ENCODE results near the gene BMERB1.
"Not testable (repeated sequence)": the region's sequence is repeated elsewhere in the genome, so short reads cannot be mapped to it uniquely, and the experiment has no call there.

Gene BMERB1

DNA sequence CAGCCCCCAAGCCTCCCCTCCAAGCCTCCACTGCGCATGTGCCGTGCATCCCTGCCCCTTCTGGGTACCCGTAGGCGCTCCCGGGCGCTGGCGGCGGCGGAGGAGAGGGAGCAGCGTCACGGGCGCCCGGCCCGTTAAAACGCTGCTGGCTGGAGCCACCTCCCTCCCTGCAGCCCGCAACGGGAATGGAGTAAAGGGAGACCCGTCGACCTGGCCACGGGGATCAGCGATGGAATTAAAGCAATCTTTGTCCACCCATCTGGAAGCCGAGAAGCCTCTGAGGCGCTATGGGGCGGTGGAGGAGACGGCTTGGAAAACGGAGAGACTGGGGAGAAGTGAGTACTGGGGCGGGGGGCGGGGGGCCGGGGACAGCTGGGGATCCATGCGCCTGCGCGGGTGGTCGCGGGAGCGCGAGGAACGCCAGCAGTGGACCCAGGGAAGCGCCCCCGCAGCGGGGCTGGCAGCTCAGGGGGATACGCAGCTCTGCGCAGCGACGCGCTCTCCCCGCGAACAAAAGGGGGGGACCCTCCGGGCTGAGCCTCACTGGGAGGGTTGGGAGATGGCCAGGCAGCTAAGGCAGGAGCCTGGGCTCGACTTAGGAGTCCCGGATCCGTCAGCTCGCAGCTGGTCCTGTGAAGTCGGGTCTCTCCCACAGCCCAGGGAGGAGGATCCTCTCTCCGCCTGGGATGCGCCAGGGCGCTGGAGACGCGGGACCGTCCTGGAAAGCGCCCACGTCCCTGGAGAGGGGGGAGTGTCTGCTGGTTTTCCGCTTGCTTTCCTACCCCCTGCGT lies at the start of gene BMERB1:
TSS of gene BMERB1 (plus strand) at position 164 of the 791 bp plus-strand sequence. CDS start at position 230, 66 bp downstream.
- H3K27me3 ChIP-seq (replicated peaks; ENCODE audit: control insufficient read depth, insufficient read depth, low read length): no peaks in the 10 kb centered on the region

DNA sequence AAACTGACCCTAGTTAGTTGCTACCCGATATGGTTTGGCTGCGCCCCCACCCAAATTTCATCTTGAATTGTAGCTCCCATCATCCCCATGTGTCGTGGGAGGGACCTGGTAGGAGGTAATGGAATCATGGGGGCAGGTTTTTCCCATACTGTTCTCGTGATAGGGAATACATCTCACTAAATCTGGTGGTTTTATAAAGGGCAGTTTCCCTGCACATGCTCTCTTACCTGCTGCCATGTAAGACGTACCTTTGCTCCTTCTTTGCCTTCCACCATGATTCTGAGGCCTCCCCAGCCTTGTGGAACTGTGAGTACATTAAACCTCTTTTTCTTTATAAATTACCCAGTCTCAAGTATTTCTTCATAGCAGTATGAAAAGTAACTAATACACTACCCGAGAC lies 46.3 kb upstream of the BMERB1 start:
- not testable (repeated sequence) for DNase-seq (ENCODE audit: low read depth); H3K9me3 ChIP-seq (ENCODE audit: control insufficient read depth, low read length); H3K36me3 ChIP-seq (ENCODE audit: control insufficient read depth, insufficient read depth, low read length, severe bottlenecking); H3K4me1 ChIP-seq (ENCODE audit: control insufficient read depth, insufficient read depth, low read length); H3K27me3 ChIP-seq (replicated peaks; ENCODE audit: control insufficient read depth, insufficient read depth, low read length); H3K4me3 ChIP-seq (ENCODE audit: low read length); H3K9ac ChIP-seq (ENCODE audit: low read length)

More for the DNA sequence above, at the start of gene BMERB1:
- no peaks in the 10 kb centered on the region for H3K9me3 ChIP-seq (ENCODE audit: control insufficient read depth, low read length)
- peak within 1 kb of the TSS; percentile 85 for H3K9ac ChIP-seq (ENCODE audit: low read length)
- H3K36me3 ChIP-seq (ENCODE audit: control insufficient read depth, insufficient read depth, low read length, severe bottlenecking): no peaks in the 10 kb centered on the region
- peak; percentile 95 for DNase-seq (ENCODE audit: low read depth)
- H3K4me3 ChIP-seq (ENCODE audit: low read length): peak within 1 kb of the TSS; percentile 88
- peaks cover 13% of the 10 kb centered on the region for H3K4me1 ChIP-seq (ENCODE audit: control insufficient read depth, insufficient read depth, low read length)

DNA sequence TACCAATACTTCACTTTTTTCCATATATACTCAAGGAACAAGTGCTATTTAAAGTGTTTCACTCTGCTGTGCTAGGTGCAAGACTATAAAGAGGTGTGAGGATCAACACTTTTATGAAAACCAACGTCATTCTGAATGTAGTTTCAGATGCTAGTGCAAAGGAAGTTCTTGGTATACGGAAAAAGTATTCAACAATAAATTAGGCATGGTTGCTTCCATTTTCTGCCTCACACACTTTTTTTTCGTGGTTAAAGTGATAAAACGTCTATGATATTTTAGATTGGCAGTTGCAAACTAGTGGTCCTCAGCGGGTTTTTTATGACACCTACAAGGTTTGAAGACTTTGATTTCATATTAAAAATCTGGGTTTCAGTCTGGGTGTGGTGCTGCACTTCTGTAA lies 44.5 kb upstream of the BMERB1 start:
- H3K9ac ChIP-seq (ENCODE audit: low read length); H3K9me3 ChIP-seq (ENCODE audit: control insufficient read depth, low read length); H3K4me3 ChIP-seq (ENCODE audit: low read length); H3K36me3 ChIP-seq (ENCODE audit: control insufficient read depth, insufficient read depth, low read length, severe bottlenecking); H3K27me3 ChIP-seq (replicated peaks; ENCODE audit: control insufficient read depth, insufficient read depth, low read length); H3K4me1 ChIP-seq (ENCODE audit: control insufficient read depth, insufficient read depth, low read length); DNase-seq (ENCODE audit: low read depth): not testable (repeated sequence)

DNA sequence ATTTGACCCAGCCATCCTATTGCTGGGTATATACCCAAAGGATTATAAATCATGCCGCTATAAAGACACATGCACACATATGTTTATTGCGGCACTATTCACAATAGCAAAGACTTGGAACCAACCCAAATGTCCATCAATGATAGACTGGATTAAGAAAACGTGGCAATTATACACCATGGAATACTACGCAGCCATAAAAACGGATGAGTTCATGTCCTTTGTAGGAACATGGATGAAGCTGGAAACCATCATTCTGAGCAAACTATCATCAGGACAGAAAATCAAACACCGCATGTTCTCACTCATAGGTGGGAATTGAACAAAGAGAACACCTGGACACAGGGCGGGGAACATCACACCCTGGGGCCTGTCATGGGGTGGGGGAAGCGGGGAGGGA lies 41.4 kb upstream of the BMERB1 start:
- not testable (repeated sequence) for H3K4me3 ChIP-seq (ENCODE audit: low read length); H3K36me3 ChIP-seq (ENCODE audit: control insufficient read depth, insufficient read depth, low read length, severe bottlenecking); H3K9me3 ChIP-seq (ENCODE audit: control insufficient read depth, low read length); H3K27me3 ChIP-seq (replicated peaks; ENCODE audit: control insufficient read depth, insufficient read depth, low read length); H3K9ac ChIP-seq (ENCODE audit: low read length); H3K4me1 ChIP-seq (ENCODE audit: control insufficient read depth, insufficient read depth, low read length); DNase-seq (ENCODE audit: low read depth)

DNA sequence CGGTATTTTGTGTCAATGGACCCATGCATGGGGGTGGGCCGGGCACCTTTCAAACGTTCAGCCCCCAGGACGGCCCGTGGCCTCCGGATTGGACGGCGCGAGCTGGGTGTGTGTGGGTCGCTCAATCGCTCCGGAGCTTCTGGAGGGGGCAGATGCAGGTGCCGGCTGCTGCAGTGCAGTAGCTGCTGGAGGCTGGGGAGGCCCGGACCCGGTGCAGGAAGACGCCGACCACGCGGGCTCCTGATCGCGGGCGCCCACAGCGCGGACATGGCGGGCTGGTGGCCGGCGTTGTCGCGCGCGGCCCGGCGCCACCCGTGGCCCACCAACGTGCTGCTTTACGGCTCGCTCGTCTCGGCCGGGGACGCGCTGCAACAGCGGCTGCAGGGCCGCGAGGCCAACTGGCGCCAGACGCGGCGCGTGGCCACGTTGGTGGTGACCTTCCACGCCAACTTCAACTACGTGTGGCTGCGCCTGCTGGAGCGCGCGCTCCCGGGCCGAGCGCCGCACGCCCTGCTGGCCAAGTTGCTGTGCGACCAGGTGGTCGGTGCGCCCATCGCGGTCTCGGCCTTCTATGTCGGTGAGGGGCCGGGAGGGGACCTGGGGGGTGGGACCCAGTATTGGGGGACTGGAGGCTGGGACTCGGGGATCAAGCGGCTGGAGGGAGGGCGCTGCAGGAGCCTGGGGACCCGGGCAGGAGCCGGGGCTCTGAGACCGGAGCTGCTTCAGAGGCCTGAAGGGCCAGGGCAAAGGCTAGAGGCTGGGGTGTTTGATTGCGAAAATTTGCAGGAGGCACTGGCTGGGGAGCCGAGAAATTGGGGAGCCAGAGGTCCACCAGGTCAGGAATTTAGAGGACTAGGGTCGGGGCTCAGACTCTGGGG lies 38.5 kb upstream of the BMERB1 start, which contains the start of gene MPV17L:
TSS of gene MPV17L (plus strand) at position 124 of the 878 bp plus-strand sequence. CDS start at position 268, 144 bp downstream.
- peak within 1 kb of the TSS; percentile 78 for H3K4me3 ChIP-seq (ENCODE audit: low read length)
- not testable (repeated sequence) for H3K27me3 ChIP-seq (replicated peaks; ENCODE audit: control insufficient read depth, insufficient read depth, low read length)
- peak; percentile 24 for DNase-seq (ENCODE audit: low read depth)

DNA sequence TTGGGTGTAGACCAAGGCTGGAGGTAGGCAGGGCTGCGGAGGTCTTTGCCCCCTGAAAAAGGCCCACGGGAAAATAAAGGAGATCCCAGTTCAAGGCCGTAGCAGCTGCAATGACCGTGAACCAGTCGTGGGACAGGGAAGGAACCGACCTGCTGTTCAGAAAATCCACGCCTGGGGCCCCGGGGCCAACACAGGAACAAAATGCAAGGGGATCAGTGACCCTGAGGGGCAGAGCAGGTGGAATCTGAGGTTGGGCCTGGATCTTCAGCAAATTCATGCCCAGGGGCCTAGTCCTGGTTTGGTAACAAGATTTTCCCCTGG lies 37.9 kb upstream of the BMERB1 start:
- peak overlapping the region; percentile 78 for H3K4me3 ChIP-seq (ENCODE audit: low read length)
- not testable (repeated sequence) for H3K9me3 ChIP-seq (ENCODE audit: control insufficient read depth, low read length); H3K27me3 ChIP-seq (replicated peaks; ENCODE audit: control insufficient read depth, insufficient read depth, low read length); DNase-seq (ENCODE audit: low read depth); H3K9ac ChIP-seq (ENCODE audit: low read length); H3K36me3 ChIP-seq (ENCODE audit: control insufficient read depth, insufficient read depth, low read length, severe bottlenecking); H3K4me1 ChIP-seq (ENCODE audit: control insufficient read depth, insufficient read depth, low read length)

More for the DNA sequence above, 38.5 kb upstream of the BMERB1 start, which contains the start of gene MPV17L:
- H3K9me3 ChIP-seq (ENCODE audit: control insufficient read depth, low read length); H3K4me1 ChIP-seq (ENCODE audit: control insufficient read depth, insufficient read depth, low read length); H3K36me3 ChIP-seq (ENCODE audit: control insufficient read depth, insufficient read depth, low read length, severe bottlenecking): not testable (repeated sequence)
- peak within 1 kb of the TSS; percentile 75 for H3K9ac ChIP-seq (ENCODE audit: low read length)

DNA sequence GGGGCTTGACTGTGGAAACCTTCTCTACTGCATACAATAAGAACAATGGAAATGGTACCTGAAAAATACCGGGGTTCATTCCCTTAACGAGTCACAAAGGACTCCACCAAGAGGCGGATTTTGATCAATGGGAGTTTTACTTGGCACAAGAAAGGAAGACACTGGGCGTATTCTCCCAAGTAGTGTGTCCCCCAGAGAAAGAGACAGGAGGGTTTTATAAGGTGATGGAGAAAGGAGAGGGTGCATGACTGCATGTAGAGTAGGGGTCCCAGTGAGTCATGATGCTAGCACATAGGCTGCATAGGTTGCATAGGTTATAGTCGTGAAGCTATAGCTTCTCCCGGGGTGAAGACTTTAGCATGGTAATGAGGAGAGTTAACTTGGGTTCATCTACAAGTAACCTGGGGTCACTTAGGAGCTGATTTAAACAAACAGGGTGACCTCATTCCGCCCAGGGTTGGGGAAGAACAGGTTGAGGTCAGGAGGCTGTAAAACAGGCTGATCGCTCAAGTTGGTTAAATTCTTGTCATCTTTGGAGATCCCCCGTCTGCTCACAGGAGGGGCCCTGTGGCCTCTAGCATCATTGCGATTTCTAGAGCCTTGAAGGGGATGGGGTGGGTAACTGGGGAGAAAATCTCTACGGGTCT lies 37.3 kb upstream of the BMERB1 start:
- no peak for DNase-seq (ENCODE audit: low read depth)
- no peak overlapping the region for H3K4me3 ChIP-seq (ENCODE audit: low read length)
- no peaks in the 10 kb centered on the region for H3K9me3 ChIP-seq (ENCODE audit: control insufficient read depth, low read length)

DNA sequence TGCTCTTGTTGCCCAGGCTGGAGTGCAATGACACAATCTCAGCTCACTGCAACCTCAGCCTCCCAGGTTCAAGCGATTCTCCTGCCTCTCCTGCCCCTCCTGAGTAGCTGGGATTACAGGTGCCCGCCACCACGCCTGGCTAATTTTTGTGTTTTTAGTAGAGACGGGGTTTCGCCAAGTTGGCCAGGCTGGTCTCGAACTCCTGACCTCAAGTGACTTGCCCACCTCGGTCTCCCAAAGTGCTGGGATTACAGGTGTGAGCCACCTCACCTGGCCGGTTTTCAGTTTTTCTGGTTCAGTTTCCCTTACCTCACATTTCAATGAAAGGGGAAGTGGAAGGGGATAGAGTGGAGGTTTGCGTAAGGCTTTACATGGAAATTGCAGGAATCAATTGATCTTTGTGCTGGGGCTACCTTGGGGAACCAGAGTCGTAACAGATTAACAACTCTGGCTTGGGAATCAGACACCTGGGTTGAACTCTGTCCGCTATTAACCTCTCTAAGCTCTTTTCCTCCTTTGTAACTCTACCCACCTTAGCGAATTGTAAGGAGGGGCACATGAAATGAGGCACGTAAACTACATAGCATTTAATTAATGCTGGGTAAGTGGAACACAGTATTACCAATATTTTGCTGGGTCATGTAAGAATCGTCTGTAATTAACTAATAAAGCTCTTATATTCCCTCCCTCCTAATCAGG lies 35.6 kb upstream of the BMERB1 start:
- H3K9ac ChIP-seq (ENCODE audit: low read length): no peak overlapping the region

More for the DNA sequence above, 37.3 kb upstream of the BMERB1 start:
- Histone ChIP-seq H3K27me3 (replicated peaks; ENCODE audit: control insufficient read depth, insufficient read depth, low read length) (no peaks in the 10 kb centered on the region), H3K4me1 (ENCODE audit: control insufficient read depth, insufficient read depth, low read length) (no peaks in the 10 kb centered on the region), H3K36me3 (ENCODE audit: control insufficient read depth, insufficient read depth, low read length, severe bottlenecking) (no peaks in the 10 kb centered on the region), H3K9ac (ENCODE audit: low read length) (no peak overlapping the region)

DNA sequence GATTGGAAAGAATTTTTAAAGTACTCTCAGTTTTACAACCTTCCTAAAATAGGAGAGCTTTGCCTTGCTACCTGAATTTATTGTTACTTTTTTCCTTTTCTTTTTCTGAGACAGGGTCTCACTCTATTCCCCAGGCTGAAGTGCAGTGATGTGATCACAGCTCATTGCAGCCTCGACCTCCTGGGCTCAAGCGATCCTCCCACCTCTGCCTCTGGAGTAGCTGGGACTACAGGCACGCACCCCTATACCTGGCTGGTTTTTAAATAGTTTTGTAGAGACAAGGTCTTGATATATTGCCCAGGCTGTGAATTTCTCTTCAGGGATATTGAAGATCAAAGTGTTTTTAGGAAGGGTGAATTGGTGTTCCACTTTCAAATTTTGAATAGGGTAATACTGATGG lies 35.1 kb upstream of the BMERB1 start:
- Histone ChIP-seq H3K4me1 (ENCODE audit: control insufficient read depth, insufficient read depth, low read length) (no peaks in the 10 kb centered on the region), H3K9ac (ENCODE audit: low read length) (no peak overlapping the region), H3K36me3 (ENCODE audit: control insufficient read depth, insufficient read depth, low read length, severe bottlenecking) (no peaks in the 10 kb centered on the region), H3K27me3 (replicated peaks; ENCODE audit: control insufficient read depth, insufficient read depth, low read length) (no peaks in the 10 kb centered on the region), H3K9me3 (ENCODE audit: control insufficient read depth, low read length) (no peaks in the 10 kb centered on the region), H3K4me3 (ENCODE audit: low read length) (no peak overlapping the region)
- DNase-seq (ENCODE audit: low read depth): no peak

More for the DNA sequence above, 35.6 kb upstream of the BMERB1 start:
- Histone ChIP-seq H3K27me3 (replicated peaks; ENCODE audit: control insufficient read depth, insufficient read depth, low read length) (no peaks in the 10 kb centered on the region), H3K36me3 (ENCODE audit: control insufficient read depth, insufficient read depth, low read length, severe bottlenecking) (no peaks in the 10 kb centered on the region), H3K4me3 (ENCODE audit: low read length) (no peak overlapping the region), H3K4me1 (ENCODE audit: control insufficient read depth, insufficient read depth, low read length) (no peaks in the 10 kb centered on the region), H3K9me3 (ENCODE audit: control insufficient read depth, low read length) (no peaks in the 10 kb centered on the region)
- DNase-seq (ENCODE audit: low read depth): no peak

DNA sequence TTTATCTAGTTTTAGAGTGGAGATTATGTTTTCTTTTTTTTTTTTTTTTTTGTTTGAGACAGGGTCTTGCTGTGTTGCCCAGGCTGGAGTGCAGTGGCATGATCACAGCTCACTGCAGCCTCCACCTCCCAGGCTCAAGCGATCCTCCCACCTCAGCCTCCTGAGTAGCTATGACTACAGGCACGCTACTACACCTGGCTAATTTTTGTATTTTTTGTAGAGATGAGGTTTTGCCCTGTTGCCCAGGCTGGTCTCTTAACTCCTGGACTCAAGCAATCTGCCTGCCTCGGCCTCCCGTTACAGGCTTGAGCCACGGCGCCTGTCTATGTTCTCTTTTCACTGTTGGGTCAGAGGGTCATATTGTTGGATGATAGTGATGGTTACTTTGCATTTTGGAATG lies 34.1 kb upstream of the BMERB1 start:
- H3K9ac ChIP-seq (ENCODE audit: low read length); H3K9me3 ChIP-seq (ENCODE audit: control insufficient read depth, low read length); H3K4me3 ChIP-seq (ENCODE audit: low read length); H3K36me3 ChIP-seq (ENCODE audit: control insufficient read depth, insufficient read depth, low read length, severe bottlenecking); DNase-seq (ENCODE audit: low read depth); H3K27me3 ChIP-seq (replicated peaks; ENCODE audit: control insufficient read depth, insufficient read depth, low read length); H3K4me1 ChIP-seq (ENCODE audit: control insufficient read depth, insufficient read depth, low read length): not testable (repeated sequence)

All from adipocyte (in vitro differentiated cells).